Measurements from ENCODE around the gene PRR20E. TPM values are rescaled to one million over a fixed set of nuclear protein-coding genes. Genes with fewer than 3 reads are reported as not detected.

The PRR20E gene
- total and polyA plus RNA-seq, 2 of the 8 experiments (the other 6 are each of a cell fraction or from before 2014, with no cell fraction given) = not detected

DNA sequence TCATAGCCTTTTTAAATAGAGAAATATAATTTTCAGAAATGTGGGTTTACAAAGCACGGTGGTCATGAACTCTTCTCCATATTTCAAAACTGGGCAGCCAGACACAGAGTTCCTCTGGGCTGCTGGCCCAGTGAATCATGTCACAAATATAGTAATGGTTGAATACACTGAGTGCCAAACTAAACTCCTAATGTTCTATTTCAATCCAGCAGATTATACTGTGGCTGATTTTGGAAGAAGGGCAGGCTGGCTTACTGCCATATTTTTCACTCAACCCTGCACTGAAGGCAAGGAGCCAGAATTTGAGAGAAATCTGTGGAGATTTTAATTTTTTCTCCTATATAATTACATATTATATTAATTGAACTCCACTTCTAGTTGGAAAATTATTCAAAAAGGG is 43.3 kb upstream of the PRR20E start:
- no peaks in the 10 kb centered on the region for H3K4me1 ChIP-seq (replicated peaks in 1 of 4; ENCODE audit: control insufficient read depth in 3 of 4, insufficient read depth in 4 of 4, low read length in 3 of 4)
- no peak overlapping the region for H2AK5ac ChIP-seq (ENCODE audit: low read depth, low read length)
- no peak overlapping the region for H2BK5ac ChIP-seq (ENCODE audit: low read depth, low read length)
- H3K36me3 ChIP-seq (ENCODE audit: control insufficient read depth in 2 of 4, insufficient read depth in 4 of 4, low read length in 3 of 4) = no peaks in the 10 kb centered on the region
- ChIA-PET CTCF (ENCODE audit: partially characterized antibody) (no interaction called here), POLR2A (ENCODE audit: partially characterized antibody) (no interaction called here)
- H3K79me2 ChIP-seq (ENCODE audit: control insufficient read depth in 1 of 2, insufficient read depth in 2 of 2, low read length in 2 of 2) = no peaks in the 10 kb centered on the region
- H4K8ac ChIP-seq (ENCODE audit: extremely low read depth, insufficient read depth, low read length) = no peak overlapping the region
- H3K27ac ChIP-seq (ENCODE audit: low read depth, low read length) = no peak overlapping the region
- H3K18ac ChIP-seq (ENCODE audit: extremely low read depth, low read length) = no peak overlapping the region
- no peaks in the 10 kb centered on the region for H3K9me3 ChIP-seq (ENCODE audit: insufficient read depth in 2 of 2, low read depth in 1 of 2, low read length in 1 of 2)
- no peak overlapping the region for H3K4me2 ChIP-seq (ENCODE audit: insufficient read depth in 1 of 2, low read depth in 2 of 2, low read length in 2 of 2)
- no peak overlapping the region for H3K23ac ChIP-seq (ENCODE audit: insufficient read length)
- no peak overlapping the region for H2AFZ ChIP-seq (ENCODE audit: low read length)
- no peaks in the 10 kb centered on the region for H3K79me1 ChIP-seq (ENCODE audit: low read depth, low read length)
- H4K91ac ChIP-seq (replicated peaks; ENCODE audit: insufficient read length, low read length) = no peak overlapping the region
- no peak overlapping the region for H2BK12ac ChIP-seq (ENCODE audit: low read depth, low read length)
- 93% methylated on average over 1 of the region's 1 CpG; no CpG with 5 or more reads in 1 of the 2 experiments for WGBS, 2 experiments (ENCODE audit: extremely low coverage in 1 of 2, insufficient coverage in 1 of 2, insufficient read length in 1 of 2, insufficient replicate concordance in 2 of 2, low coverage in 1 of 2, low lambda C conversion rate in 2 of 2, missing lambda C conversion rate in 1 of 2)
- H3K27me3 ChIP-seq (replicated peaks in 1 of 4; ENCODE audit: control insufficient read depth in 3 of 4, extremely low read depth in 1 of 4, insufficient read depth in 3 of 4, low read length in 3 of 4) = no peaks in the 10 kb centered on the region
- DNase-seq (ENCODE audit: low read depth in 1 of 2, low spot score in 2 of 2) (no peak), FAIRE-seq (no peak)
- no peak overlapping the region for H4K5ac ChIP-seq (ENCODE audit: insufficient read length, low read depth, low read length)
- H2BK120ac ChIP-seq (replicated peaks; ENCODE audit: low read depth, low read length) = no peak overlapping the region
- no peak overlapping the region for H3K9ac ChIP-seq (replicated peaks in 1 of 4; ENCODE audit: extremely low read depth in 1 of 4, low read depth in 3 of 4, low read length in 3 of 4)
- H4K20me1 ChIP-seq (replicated peaks in 1 of 2; ENCODE audit: control insufficient read depth in 1 of 2, insufficient read depth in 2 of 2, low read length in 2 of 2) = no peaks in the 10 kb centered on the region
- no peak overlapping the region for H2BK20ac ChIP-seq (ENCODE audit: low read length)
- H3K14ac ChIP-seq (ENCODE audit: insufficient read length) = no peak overlapping the region
- H3K56ac ChIP-seq (replicated peaks; ENCODE audit: insufficient read length, low read depth, low read length) = no peak overlapping the region
- H3K4ac ChIP-seq (replicated peaks; ENCODE audit: insufficient read length, low read depth, low read length) = no peak overlapping the region
- H3K4me3 ChIP-seq (ENCODE audit: extremely low read depth in 1 of 4, insufficient read depth in 2 of 4, low read depth in 3 of 4, low read length in 4 of 4) = no peak overlapping the region
- H2BK15ac ChIP-seq (ENCODE audit: low read length) = no peak overlapping the region
- H3K23me2 ChIP-seq (ENCODE audit: low read depth, low read length) = no peaks in the 10 kb centered on the region
- TF ChIP-seq, protein P1, sequence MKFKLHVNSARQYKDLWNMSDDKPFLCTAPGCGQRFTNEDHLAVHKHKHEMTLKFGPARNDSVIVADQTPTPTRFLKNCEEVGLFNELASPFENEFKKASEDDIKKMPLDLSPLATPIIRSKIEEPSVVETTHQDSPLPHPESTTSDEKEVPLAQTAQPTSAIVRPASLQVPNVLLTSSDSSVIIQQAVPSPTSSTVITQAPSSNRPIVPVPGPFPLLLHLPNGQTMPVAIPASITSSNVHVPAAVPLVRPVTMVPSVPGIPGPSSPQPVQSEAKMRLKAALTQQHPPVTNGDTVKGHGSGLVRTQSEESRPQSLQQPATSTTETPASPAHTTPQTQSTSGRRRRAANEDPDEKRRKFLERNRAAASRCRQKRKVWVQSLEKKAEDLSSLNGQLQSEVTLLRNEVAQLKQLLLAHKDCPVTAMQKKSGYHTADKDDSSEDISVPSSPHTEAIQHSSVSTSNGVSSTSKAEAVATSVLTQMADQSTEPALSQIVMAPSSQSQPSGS (IDR thresholded peaks at IDR 0.05; ENCODE audit: low read length) = no peak
- TF ChIP-seq RFX5 (IDR thresholded peaks at IDR 0.05; ENCODE audit: borderline replicate concordance, low read depth, low read length) (no peak), CREB1 (IDR thresholded peaks at IDR 0.05) (no peak), RBBP5 (IDR thresholded peaks at IDR 0.05; ENCODE audit: borderline replicate concordance, low read depth, low read length) (no peak), ZNF274 (IDR thresholded peaks at IDR 0.05; ENCODE audit: borderline replicate concordance, extremely low read depth, low read length) (no peak), KDM5A (IDR thresholded peaks at IDR 0.05; ENCODE audit: low read length) (no peak)
- TF ChIP-seq, protein P2, sequence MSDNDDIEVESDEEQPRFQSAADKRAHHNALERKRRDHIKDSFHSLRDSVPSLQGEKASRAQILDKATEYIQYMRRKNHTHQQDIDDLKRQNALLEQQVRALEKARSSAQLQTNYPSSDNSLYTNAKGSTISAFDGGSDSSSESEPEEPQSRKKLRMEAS (IDR thresholded peaks at IDR 0.05) = no peak
